ENCODE results near the gene SUN5.

SUN5 gene

GRCh38 chr20:33013701-33014326 lies 9.6 kb upstream of the SUN5 start:
- no peak for DNase-seq

- DNase-seq = no peak
These were observed 8.3 kb upstream of the SUN5 start for GRCh38 chr20:33012327-33013189.

- DNase-seq = no peak
These were observed 6.6 kb upstream of the SUN5 start for GRCh38 chr20:33010674-33011449.

GRCh38 chr20:33010133-33010504 lies 5.9 kb upstream of the SUN5 start:
- DNase-seq = no peak

- DNase-seq = no peak
These were observed 5.2 kb upstream of the SUN5 start for GRCh38 chr20:33009214-33010132.

GRCh38 chr20:33008336-33009213 lies 4.3 kb upstream of the SUN5 start:
- no peak for DNase-seq

- DNase-seq = no peak
These were observed 3.4 kb upstream of the SUN5 start, which contains the start of gene BPIFB2 for GRCh38 chr20:33007376-33008335. TSS of gene BPIFB2 (plus strand) at chr20:33007704. CDS start at chr20:33008575, 871 bp downstream.

- no peak for DNase-seq
These were observed 2.6 kb upstream of the SUN5 start for GRCh38 chr20:33006776-33007375.

GRCh38 chr20:33005908-33006775 lies 1.9 kb upstream of the SUN5 start:
- DNase-seq = no peak

GRCh38 chr20:33005132-33005566 lies 916 bp upstream of the SUN5 start:
- DNase-seq = no peak

- no peak for DNase-seq
These were observed 2.0 kb downstream of the SUN5 start for GRCh38 chr20:33002087-33002808.

GRCh38 chr20:33000802-33001466 lies 3.3 kb downstream of the SUN5 start:
- no peak for DNase-seq

GRCh38 chr20:32999603-33000250 lies 4.5 kb downstream of the SUN5 start:
- DNase-seq = no peak

- DNase-seq = no peak
These were observed 6.8 kb downstream of the SUN5 start for GRCh38 chr20:32997431-32997830.

- DNase-seq = no peak
These were observed 8.4 kb downstream of the SUN5 start for GRCh38 chr20:32995802-32996201.

- DNase-seq = no peak
These were observed 10.7 kb downstream of the SUN5 start for GRCh38 chr20:32993496-32994050.

All from NCI-H1694 (cell line).